HG02943 (cell line): ENCODE results near the gene EPHA6.
"Not testable (repeated sequence)": the region's sequence is repeated elsewhere in the genome, so short reads cannot be mapped to it uniquely, and the experiment has no call there.

Source experiments
- ATAC-seq: cut with Tn5 transposase; IDR thresholded peaks from one replicate; pipeline ENCODE4 v1.9.1; 2021; ENCODE audit warnings: mild to moderate bottlenecking, low read depth, moderate library complexity; ENCODE audit not compliant: unreplicated experiment

The EPHA6 gene

DNA sequence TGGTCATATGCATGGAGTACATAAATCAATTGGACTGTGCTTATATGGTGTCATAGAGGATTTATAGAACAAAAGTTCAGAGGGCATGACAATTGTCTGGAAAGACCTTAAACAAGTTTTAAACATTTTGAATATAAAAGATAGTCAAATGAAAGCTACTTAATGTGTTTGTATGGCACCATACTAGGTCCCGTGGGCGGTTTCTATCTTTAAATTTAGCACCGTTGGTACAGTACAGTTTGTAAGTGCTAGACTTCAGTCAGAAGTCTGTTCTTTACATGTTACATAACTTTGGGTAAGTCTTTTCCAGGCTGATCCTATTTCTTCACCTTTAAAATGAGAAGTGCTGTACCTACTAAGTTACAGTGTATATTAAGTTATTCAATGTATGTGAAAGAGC, 576.8 kb downstream of the EPHA6 start:
- no peak for ATAC-seq

DNA sequence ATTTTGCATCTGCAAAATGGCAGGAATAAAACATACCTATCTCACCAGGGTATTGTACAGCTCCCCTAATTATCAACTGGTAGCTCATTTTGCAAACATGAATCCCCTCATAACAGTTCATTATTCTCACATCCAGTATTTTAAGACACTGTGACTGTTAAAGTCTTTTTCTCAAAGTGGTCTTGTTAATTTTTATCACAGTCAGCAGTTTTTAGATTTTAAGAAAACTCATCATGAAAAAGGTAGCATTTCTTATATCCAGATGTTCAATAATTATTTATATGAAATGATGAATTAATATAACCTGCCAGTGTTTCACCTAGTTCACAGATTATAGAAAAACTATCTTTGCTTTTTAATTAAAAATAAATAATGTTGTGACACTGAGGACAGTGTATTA, 595.2 kb downstream of the EPHA6 start:
- ATAC-seq, result no peak

DNA sequence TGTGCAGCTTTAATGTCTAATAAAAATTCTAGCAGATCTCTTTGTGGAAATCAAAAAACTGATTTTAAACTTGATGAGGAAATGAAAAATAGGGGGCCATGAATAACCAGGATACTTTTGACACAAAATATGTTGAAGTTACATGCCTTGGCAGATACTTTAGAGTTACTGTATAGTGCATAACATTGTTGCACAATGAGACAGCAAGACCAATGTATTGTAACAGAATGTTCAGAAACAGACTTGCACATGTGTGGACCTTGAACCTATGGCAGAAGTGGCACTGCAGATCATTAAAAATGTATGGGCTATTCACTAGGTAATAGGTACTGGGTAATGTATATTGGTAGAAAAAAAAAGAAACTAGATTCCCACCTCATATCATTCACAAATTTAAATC, 607.2 kb downstream of the EPHA6 start:
- no peak for ATAC-seq

- ATAC-seq, result no peak
These were observed 610.6 kb downstream of the EPHA6 start for GRCh38 chr3:97425002-97425401.

- ATAC-seq, result no peak
These were observed 616.2 kb downstream of the EPHA6 start for GRCh38 chr3:97430601-97431000.

- no peak for ATAC-seq
These were observed 618.5 kb downstream of the EPHA6 start for GRCh38 chr3:97432914-97433313.

DNA sequence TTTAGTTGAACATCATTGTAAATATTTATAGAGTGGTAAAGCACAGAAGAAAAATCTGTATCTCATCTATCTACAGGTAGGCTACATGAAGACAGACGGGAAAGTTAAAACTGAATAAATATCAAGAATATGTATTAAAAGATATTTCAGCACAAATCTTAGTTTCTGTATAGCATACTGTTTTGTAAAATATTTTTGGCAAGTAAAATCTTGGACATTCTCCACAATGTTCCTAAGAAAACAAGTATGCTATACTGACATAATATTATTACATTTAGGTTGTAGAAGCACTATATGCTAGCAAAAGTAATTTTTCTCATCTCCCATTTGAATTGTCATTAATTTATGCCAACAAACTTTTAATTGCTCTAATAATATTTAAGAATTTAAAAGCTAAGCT, 623.7 kb downstream of the EPHA6 start:
- ATAC-seq, result no peak

DNA sequence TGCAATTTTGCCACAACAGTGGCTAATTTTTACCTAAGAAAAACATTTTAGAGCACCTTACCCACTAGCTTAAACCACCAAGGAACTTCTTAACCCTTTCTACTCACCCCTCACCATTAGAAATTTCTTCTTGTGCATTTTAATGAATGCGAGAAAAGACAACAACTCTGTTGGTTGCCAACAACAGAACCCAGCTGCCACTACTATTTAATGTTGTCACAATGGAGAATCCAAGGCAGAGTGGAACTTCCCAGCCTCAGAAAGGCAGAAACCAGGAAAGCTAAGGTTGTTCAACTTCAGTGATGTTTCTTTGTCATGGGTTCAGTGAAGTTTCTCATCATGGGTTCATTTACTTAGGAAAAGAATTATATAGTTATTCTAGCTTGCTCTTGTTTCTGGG, 625.0 kb downstream of the EPHA6 start:
- no peak for ATAC-seq

- ATAC-seq, result no peak
These were observed 649.6 kb downstream of the EPHA6 start for GRCh38 chr3:97464035-97464434.

DNA sequence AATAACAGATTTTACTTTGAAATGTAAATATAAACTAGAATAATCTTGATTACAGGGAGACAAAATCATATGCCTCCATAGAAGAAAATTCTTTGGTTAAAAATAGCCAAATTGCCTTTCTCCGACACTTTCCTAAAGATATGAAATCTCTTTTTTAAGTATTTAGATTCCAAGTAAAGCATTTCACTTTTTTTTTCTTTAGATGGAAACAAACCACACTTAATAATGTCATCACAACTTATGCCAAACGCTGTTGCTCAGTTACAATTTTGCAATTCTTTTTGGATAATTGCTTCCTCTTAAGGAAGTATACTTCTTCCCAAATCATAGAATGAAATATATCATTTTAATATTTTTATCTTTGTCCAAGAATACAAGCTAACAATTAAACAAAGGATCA, 656.1 kb downstream of the EPHA6 start:
- no peak for ATAC-seq

GRCh38 chr3:97479740-97480139, 665.3 kb downstream of the EPHA6 start:
- ATAC-seq, result no peak

DNA sequence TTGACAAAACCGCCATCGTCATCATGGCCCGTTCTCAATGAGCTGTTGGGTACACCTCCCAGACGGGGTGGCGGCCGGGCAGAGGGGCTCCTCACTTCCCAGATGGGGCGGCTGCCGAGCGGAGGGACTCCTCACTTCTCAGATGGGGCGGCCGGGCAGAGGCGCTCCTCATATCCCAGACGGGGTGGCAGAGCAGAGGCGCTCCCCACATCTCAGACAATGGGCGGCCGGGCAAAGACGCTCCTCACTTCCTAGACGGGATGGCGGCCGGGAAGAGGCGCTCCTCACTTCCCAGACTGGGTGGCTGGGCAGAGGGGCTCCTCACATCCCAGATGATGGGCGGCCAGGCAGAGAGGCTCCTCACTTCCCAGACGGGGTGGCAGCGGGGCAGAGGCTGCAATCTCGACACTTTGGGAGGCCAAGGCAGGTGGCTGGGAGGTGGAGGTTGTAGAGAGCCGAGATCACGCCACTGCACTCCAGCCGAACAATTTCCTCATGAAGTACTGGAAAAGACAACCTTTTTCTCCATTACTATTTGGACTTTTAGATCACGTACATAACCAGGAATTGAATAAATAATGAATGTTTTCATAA, 666.4 kb downstream of the EPHA6 start:
- not testable (repeated sequence) for ATAC-seq

GRCh38 chr3:97481416-97481815, 667.0 kb downstream of the EPHA6 start:
- ATAC-seq, result no peak

DNA sequence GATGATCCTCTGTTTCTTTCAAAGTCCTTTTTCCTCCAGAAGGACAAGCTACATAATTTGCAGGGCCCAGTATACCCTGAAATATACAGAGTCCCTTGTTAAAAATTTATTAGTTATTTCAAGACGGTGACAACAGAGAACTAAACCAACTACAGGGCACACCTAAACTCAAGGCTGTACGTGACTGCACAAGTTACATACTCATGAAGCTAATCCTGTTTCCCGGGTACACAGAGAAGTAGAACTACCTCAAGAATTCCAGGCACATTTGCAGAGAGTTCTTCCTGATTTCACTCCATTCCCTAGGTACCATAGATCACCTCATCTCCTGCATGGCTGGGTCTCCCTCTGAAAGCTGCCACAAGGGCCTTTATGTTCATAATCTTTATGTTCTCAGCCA, 670.8 kb downstream of the EPHA6 start:
- no peak for ATAC-seq

DNA sequence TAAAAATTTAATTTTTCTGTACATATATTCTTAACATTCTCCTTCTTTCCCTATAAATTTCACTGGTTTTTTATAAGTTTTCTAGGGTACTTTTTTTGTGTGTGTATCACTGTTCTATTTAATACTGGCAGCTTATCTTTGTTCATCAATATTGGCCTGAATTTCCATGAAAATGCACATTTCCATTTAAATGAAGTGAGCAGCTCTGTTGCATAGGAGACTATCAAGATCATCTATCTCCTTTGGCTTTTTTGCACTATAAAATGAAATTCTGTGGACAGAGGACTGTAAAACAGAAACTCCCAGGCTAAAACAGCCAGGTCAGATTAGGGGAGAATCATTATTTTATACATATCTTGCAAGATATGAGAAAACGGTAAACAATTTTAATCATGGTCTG, 673.2 kb downstream of the EPHA6 start:
- no peak for ATAC-seq

- ATAC-seq, result no peak
These were observed 674.3 kb downstream of the EPHA6 start for GRCh38 chr3:97488741-97489140.

DNA sequence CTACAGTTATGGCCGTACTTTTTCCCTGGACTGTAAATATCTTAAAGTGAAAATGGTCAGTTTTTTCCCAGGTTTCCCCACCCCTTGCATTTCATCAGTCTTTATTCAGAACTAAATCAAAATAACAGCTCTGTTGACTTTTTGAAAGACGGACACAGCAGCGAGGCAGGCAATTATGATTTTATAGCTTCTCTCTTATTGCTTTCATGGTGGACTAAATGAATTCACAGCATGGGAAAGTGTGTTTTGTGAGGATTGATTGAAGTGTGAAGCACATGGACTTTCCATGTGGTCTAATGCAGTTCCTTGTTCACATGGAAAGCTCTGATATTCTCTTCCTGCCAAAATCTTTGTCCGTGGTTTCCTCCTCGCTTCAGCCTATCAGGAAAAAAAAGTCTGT, 681.5 kb downstream of the EPHA6 start:
- no peak for ATAC-seq

DNA sequence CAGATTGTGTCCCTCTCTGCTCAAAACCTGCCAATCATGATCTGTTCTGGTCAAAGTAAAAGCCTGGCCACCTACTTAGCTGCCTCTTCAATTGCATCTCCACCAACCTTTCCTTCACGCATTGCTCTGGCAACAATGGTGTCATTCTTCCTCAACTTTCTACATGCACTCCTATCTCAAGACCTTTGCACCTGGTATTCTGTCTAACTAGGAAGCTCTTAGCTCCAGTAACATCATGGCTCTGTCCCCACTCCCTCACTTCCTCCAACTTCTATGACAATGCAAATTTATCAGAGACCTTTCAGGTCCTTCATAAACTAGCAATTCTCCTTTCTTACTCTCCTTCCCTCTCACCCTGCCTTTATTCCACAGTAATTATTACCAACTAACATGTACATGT, 682.7 kb downstream of the EPHA6 start:
- ATAC-seq, result no peak

GRCh38 chr3:97504463-97504862, 690.1 kb downstream of the EPHA6 start:
- ATAC-seq, result no peak

- no peak for ATAC-seq
These were observed 696.4 kb downstream of the EPHA6 start for GRCh38 chr3:97510795-97511194.

- ATAC-seq, result no peak
These were observed 700.7 kb downstream of the EPHA6 start for GRCh38 chr3:97515076-97515475.

- no peak for ATAC-seq
These were observed 716.3 kb downstream of the EPHA6 start for GRCh38 chr3:97530691-97531090.

DNA sequence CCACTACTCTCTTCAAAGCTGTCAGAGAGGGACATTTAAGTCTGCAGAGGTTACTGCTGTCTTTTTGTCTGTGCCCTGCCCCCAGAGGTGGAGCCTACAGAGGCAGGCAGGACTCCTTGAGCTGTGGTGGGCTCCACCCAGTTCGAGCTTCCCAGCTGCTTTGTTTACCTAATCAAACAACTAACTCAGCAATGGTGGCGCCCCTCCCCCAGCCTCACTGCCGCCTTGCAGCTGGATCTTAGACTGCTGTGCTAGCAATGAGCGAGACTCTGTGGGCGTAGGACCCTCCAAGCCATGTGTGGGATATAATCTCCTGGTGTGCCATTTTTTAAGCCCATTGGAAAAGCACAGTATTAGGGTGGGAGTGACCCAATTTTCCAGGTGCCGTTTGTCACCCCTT, 733.2 kb downstream of the EPHA6 start:
- not testable (repeated sequence) for ATAC-seq
